Ammon's horn (tissue), 1 donor: Measurements from ENCODE around the gene HIVEP3.
A peak's percentile ranks its signal among the peaks of the same experiment; 100 is the strongest.

ENCODE experiments used
- DNase-seq: peaks from one replicate; pipeline ENCODE4 v3.0.0-alpha.2; 2016; ENCODE audit warnings: low spot score

Gene HIVEP3

DNA sequence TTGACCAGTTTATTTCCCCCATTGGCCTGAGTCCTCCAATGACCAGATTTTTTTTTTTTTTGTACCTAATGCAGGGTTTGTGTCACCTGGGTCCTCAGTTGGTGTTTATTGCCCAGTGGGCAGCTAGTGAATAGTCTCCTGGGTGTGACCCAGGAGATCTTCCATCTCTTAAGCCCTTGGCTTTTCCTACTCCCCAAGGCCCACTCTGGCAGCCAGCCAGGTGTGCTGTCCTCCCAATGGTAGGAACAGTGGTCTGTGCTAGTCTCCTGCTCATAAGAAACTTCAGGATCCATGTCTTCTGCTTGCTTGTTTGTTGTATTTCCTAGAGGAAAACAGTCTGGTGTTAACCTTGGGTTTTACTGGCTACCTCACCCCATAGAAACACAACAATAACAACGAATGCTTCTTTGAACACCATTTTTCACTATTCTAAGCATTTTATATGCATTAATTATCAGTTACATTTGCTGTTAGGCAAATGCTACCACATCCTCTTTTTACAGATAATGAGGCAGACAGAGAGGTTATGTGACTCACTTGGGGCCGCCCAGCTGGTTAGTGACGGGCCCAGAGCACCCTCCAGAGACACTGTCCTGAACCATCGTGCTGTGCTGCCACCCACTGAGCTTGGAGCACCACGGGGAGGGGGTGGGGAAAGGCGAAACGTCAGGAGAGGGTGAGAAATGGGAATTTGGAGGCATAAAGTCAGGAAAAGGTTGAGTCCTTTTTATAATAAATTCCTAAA, 107.5 kb downstream of the HIVEP3 start:
- no peak for DNase-seq

GRCh38 chr1:41810446-41810845, 108.3 kb downstream of the HIVEP3 start:
- DNase-seq, result no peak

GRCh38 chr1:41809692-41810091, 109.0 kb downstream of the HIVEP3 start:
- DNase-seq, result no peak

DNA sequence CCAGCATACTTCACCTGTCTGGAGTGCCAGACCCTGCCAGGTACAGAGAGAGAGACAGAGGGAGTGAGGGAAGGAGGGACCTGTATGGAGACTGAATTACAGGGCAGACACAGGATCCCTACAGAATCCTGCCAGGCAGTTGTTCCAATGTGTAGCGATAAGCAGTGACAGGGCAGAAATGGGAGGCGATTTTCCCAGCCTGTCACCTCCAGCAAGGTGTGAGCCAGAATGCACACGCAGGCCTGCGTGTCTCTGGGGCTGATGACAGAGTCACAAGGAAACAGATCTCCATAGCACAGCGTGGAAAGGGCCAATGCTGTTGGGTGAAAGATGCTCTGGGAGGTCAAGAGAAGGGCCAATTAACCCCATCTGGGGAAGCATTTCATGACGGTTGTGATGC, 111.3 kb downstream of the HIVEP3 start:
- DNase-seq, result no peak

DNA sequence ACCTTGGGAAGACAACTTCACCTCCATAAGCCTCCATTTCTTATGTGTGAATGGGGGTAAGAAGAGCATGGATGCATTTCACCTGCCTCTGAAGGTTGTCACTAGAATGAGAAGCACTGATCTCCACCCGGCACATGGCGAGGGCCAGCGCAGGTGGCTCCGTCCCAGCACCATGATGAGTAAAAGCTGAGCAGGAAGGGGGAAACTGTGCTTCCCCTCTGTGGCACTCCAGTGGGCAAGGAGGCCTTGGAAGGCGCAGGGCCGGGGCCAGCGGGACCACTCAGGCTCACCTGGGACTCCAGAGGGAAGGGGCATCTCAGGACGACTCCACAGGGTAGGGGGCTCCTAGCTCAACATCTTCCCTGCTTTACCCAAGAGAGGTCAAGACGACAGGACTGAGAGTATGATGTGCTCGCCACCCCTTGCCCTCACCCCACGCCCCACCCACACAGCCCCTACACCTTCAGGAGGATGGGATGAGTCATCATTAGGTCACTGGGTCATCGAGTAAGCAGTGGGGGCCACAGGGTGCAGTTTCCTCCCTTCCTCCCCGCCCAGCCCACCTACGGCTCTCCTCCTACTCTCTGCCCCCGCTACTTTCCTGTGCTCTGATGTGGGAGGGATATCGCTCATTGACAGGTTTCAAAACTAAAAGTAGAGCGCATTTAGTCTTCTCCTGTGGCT, 112.1 kb downstream of the HIVEP3 start:
- no peak for DNase-seq

GRCh38 chr1:41805771-41806471, 112.8 kb downstream of the HIVEP3 start:
- DNase-seq, result no peak

DNA sequence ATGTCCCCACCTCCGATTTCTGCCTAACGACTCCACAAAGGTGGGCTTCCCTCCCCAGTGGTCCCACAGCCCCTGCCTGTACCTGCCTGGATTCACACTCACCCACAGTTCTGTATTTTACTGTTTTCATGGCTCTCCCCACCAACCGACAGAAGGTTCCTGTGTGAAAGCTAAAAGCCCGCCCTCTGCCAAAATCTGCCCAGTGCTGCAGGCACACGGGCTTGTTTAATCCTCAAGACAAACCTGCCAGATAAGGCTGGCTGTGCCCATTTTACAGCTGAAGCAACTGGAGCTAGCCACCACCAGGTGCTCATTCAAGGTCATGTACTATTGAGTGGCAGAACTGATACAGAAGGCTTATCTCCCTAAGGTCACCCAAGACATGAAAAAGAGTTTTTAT, 114.5 kb downstream of the HIVEP3 start:
- DNase-seq, result no peak

DNA sequence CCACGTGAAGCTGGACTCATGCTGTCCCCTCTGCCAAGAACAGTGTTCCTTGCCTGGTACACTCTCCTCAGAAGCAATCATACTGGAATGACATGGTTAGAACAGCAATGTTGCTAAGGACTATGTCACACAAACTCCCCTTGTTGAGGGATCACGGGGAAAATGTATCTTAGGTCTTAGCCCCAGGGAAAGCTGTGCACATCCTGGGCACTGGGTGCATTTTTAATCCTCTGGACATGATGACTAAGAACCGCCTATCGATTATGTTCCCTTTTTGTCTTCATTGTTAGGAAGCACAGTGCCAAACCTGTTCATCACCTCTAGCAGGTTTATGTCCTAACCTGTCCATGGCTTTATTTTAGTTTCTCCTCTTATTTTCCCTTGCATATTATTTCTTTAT, 115.1 kb downstream of the HIVEP3 start:
- DNase-seq, result no peak

DNA sequence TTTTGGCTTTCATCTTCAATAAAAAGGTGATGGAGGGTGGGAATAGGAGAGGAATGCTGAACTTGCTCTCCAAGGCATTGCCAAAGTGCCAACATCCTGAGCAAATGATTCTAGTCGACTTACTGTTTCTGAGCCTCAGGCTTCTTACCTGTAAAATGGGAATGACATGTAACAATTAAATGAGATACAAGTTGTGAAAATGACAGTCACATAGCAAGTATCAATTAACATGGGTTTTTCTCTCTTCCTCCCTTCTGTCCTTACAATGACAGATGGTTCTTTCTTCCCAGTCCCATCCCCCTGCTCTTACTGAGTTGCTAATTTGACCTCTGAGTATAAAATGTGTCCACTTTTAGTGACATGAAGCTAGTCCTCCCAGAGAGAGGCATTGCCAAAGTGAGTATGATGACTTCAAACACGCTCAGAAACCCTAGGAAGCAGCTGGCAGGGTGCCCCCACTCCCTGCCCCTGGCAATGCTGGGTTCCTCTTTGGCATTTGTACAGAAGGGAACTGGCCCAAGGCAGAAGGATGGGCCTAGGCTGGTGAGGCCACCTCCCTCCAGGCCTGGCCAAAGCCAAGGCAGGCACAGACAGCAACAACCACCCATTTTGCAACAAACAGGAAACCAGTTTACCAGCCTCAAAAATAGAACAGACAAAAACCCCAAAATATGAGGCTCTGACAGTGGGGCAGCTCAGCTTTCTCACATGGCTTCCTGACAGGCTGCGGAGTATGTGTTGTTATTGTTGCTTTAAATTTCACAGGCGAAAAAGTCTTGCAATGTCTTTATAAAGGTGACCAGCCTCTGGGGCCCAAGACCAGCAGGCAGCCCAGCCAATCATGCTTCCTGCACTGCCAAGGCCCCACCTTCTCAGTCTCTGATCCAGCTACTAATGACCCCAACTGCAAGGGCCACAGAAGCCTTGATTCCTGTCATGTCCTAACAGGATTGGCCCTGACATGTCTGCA, 115.9 kb downstream of the HIVEP3 start:
- DNase-seq, result peak; percentile 86

GRCh38 chr1:41800311-41800829, 118.4 kb downstream of the HIVEP3 start:
- DNase-seq, result no peak

GRCh38 chr1:41799723-41800122, 119.0 kb downstream of the HIVEP3 start:
- DNase-seq, result no peak

- no peak for DNase-seq
Observed at GRCh38 chr1:41799205-41799604, 119.5 kb downstream of the HIVEP3 start.

DNA sequence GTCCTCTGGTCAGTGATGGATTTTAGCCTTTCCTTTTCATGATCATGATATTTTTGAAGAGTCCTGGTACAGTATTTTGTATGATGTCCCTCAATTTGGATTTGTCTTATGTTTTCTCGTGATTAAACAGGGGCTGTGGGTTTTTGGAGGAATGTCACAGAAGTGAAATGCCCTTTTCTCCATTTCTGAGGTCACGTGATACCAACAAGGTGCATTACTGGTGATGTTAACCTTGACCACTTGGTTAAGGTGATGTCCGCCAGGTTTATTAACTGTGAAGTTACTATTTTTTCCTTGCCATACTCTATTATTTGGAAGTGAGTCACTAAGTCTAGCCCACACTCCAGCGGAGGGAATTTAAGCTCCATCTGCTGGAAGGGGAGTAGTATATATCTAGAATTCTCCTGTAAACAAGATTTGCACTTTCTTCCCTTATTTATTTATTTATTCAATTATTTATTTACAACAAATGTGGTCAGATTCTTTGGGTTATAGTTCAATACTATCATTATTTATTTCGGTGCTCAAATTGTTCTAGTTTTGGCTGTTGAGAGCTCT, 123.4 kb downstream of the HIVEP3 start:
- DNase-seq, result peak; percentile 42

GRCh38 chr1:41794031-41794430, 124.7 kb downstream of the HIVEP3 start:
- DNase-seq, result no peak

GRCh38 chr1:41792485-41792770, 126.3 kb downstream of the HIVEP3 start:
- DNase-seq, result no peak

GRCh38 chr1:41791667-41792484, 126.8 kb downstream of the HIVEP3 start:
- DNase-seq, result no peak

DNA sequence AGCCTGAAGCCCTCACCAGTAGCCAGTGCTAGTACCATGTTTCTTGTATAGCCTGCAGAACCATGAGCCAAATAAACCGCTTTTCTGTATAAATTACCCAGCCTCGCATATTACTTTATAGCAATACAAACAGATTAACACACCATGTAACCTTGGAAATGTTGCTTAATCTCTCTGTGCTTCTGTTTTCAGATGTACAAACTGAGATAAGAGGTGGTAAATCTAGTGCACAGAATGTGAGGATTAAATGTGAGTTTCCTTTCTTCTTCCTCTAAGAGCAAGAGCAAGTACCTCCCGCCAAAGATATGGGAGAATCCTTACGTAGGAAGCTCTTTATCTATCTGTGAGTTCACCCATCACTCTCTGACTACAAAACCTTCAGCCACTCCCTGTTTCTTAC, 128.4 kb downstream of the HIVEP3 start:
- DNase-seq, result no peak

DNA sequence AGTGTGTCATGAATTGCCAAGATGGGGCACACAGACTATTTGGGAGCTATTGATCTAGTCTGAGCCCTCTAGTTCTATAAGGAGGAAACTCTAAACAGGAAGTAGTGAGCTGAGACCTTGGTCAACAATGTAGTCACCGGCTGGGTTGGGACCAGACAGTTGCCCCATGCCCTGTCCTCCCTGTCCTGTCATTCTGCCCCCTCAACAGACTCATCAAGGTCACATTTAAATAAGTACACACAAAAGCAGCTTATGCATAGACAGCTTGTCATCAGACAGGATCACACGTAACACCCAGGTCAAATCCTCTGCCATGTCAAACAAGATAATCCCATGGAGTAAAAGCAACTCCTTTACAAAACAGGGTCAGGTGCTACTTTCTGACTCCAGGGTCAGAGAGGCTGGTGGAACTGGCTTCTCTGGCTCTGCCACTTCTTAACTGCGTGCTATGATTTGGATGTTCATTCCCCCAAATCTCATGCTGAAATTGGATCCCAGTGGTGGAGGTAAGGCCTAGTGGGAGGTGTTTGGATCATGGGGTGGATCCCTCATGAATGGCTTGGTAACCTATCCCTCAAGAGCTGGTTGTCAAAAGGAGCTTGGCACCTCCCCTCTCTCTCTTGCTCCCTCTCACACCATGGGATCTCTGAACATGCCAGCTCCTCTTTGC, 128.9 kb downstream of the HIVEP3 start:
- DNase-seq, result no peak

GRCh38 chr1:41788427-41788826, 130.3 kb downstream of the HIVEP3 start:
- no peak for DNase-seq
